Lower leg skin (tissue), 4 donors: ENCODE results near the gene CNDP2. TPM values are rescaled to one million over a fixed set of nuclear protein-coding genes. Genes with fewer than 3 reads are reported as not detected.

Experiments used
- DNase-seq, 2 donors: peaks; one replicate each; pipeline ENCODE4 v3.0.0-alpha.2; 2019; ENCODE audit warnings: low spot score in 2 of 2
- H3K4me3 ChIP-seq: fragments of 200-600 bp; sonication (generic); 2 replicates; pipeline ENCODE4 v1.5.1; 2017; ENCODE audit warnings: mild to moderate bottlenecking, low read depth; ENCODE audit not compliant: poor library complexity, severe bottlenecking
- POLR2A ChIP-seq, 2 donors: fragments of 450-650 bp; IDR thresholded peaks; one replicate each; pipeline ENCODE4 v1.6.1; 2016 to 2017; ENCODE audit warnings: antibody characterized with exemption in 2 of 2, mild to moderate bottlenecking in 1 of 2, moderate library complexity in 1 of 2
- WGBS, 2 donors: methylation state at CpG; one replicate each; pipeline ENCODE4 v1.1.5; 2018; 5-methylcytosine and 5-hydroxymethylcytosine counted together
- intact Hi-C: fragments of 100-400 bp; cut with DNase I; formaldehyde crosslinking; loops from one replicate; pipeline ENCODE4 v1.15.0; 2023; ENCODE audit warnings: low total_unique reads
- total RNA-seq, 4 donors: library from RNA; depleted of rRNA; stranded (reverse); fragments of >200 nt; gene quantifications; one replicate each; pipeline ENCODE4 v1.1.0, GENCODE V29; 2016
- TF ChIP-seq, protein P1 (sequence below), 3 donors: fragments of 450-650 bp; IDR thresholded peaks; one replicate each; pipeline ENCODE4 v1.5.1; 2016; ENCODE audit warnings: antibody characterized with exemption in 3 of 3, mild to moderate bottlenecking in 3 of 3, moderate library complexity in 2 of 3

The CNDP2 gene
- total RNA-seq, 4 donors from 2014 or later, result 56.0 to 78.2 (median 73.0) TPM

DNA sequence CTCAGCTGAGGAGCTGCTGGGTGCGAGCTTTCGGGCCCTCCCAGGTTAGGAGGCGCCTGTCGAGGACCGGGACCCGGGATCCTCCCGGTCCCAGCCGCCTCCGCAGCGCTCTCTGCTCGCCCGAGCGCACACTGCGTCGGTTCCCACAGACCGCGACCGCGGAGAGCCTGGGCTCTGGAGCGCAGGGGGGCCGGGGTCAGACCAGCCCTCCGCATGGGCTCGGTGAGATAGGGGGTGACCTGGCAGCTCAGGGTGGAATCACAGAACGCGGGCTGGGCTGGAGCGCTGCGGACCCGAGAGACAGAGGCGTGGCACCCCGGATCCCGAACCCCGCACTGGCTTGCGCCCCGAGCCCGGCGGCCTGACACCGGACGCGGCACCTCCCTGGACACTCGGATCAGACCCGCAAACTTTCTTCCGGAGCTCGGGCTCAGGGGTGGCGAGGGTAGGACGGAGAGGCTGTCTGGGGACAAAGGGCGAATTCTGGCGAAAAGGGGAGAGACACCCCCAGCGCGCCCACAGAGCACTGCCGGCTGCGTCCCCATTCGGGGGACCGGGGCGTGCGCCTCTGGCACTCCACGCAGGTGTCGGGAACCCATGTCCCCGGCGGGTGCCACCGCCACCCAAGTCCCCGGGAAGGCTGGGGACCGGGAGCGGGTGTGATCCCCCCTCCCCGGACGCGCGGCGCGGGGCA lies 39.7 kb upstream of the CNDP2 start:
- TF ChIP-seq POLR2A (IDR thresholded peaks at IDR 0.05), result no peak
- TF ChIP-seq, protein P1, sequence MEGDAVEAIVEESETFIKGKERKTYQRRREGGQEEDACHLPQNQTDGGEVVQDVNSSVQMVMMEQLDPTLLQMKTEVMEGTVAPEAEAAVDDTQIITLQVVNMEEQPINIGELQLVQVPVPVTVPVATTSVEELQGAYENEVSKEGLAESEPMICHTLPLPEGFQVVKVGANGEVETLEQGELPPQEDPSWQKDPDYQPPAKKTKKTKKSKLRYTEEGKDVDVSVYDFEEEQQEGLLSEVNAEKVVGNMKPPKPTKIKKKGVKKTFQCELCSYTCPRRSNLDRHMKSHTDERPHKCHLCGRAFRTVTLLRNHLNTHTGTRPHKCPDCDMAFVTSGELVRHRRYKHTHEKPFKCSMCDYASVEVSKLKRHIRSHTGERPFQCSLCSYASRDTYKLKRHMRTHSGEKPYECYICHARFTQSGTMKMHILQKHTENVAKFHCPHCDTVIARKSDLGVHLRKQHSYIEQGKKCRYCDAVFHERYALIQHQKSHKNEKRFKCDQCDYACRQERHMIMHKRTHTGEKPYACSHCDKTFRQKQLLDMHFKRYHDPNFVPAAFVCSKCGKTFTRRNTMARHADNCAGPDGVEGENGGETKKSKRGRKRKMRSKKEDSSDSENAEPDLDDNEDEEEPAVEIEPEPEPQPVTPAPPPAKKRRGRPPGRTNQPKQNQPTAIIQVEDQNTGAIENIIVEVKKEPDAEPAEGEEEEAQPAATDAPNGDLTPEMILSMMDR (IDR thresholded peaks at IDR 0.05), result no peak
- DNase-seq, result peak in 1 of 2 donors; percentile 74
- intact Hi-C loops, result no loop called here
- H3K4me3 ChIP-seq, result peak overlapping the region; percentile 15
- WGBS, 2 donors, result 0 to 5% methylated on average over 19 to 27 of the region's 69 CpGs

DNA sequence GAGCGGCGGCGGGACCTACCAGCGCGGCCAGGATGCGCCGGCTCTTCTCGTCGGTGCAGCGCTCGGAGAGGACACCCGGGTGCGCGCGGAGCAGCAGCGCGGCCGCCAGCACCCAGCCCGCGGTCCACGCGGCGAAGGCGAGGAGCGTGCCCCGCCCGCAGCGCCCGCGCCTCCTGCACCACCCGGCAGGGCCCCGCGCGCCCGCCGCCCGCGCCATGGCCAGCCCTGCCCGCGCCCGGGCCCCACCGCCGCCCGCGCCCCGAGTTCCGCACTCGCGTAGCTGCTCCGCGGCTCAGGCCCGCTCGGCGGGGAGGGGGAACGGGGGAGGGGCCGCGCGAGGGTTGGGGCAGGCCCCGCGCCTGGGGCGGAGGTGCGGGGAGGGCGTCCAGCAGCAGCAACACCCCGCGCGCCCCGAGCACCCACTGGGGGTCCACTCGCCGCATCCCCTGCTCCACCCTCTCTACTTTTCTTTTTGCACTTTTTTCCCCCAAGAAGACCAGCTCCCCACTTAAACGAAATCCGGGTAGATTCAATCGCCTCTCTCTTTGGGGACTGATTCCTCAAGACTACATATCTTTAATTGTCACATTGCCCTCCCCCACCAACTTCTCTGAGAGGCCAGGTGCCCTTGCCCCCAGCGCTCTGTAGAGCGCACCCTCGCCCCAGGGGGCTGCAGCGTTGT lies 39.0 kb upstream of the CNDP2 start, which contains the start of gene DIPK1C:
Gene DIPK1C (minus strand): TSS at position 266 of the 682 bp plus-strand sequence. CDS start 49 bp downstream, at position 217.
- WGBS, 2 donors, result 2 to 4% methylated on average over 33 to 56 of the region's 76 CpGs
- intact Hi-C loops, result no loop called here
- no peak for TF ChIP-seq POLR2A (IDR thresholded peaks at IDR 0.05)
- TF ChIP-seq, protein P1 (IDR thresholded peaks at IDR 0.05), result no peak
- DNase-seq, result peak in 1 of 2 donors; percentile 72
- H3K4me3 ChIP-seq, result peak within 1 kb of the TSS; percentile 15

DNA sequence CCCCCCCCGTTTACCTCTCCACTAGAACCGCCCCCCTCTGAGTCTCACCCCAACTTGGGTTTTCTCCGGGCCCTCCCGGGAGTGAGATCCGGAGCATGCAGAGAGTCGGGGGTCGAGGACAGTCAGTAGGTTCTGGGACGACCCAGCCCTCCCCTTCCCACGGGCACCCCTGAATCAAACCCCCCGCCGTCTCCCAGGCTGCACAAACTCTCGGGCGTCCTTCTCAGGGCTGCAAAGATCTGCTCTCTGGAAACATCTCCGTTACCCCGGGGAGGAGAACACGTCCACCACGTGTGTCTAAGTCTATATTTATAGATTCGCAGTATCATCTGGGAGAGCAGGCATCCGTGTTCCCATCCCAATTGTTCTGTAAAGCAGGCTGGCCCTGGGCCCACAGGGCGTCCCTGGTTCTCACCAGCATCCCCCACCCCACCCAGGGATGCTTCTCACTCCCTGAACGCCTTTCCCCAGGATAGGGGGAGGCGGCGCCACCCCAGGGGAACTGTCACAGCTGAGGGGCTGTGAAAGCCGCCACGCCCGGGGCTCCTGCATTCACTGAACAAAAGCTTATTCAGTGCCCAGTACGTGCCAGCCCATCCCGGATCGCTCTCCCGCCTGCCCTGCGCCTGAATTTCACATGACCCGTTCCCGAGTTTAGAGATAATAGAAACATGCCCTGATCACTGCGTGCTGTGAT lies 38.3 kb upstream of the CNDP2 start:
- H3K4me3 ChIP-seq, result no peak overlapping the region
- DNase-seq, result peak in 1 of 2 donors; percentile 81
- 24 to 26% methylated on average over 28 to 34 of the region's 34 CpGs for WGBS, 2 donors
- intact Hi-C loops, result no loop called here
- TF ChIP-seq, protein P1 (IDR thresholded peaks at IDR 0.05), result no peak
- no peak for TF ChIP-seq POLR2A (IDR thresholded peaks at IDR 0.05)

DNA sequence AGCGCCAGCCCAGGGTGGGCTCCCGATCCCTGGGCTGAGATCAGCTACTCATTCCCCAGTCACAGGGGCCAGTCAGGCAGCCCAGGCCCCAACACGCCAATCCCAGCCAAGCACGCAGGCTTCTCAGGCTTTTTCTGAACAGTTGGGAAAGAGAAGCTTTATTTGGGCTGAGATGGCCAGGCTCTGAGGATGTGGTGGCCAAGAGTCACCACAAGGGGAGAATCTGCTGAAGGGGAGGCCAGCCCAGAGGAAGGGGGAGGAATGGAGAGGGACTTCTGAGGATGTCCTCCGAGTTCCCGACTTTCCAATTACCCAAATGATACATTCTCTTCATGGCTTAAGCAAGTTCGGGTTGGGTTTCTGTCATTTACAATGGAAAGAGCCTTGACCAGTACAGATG lies 36.3 kb upstream of the CNDP2 start:
- WGBS, 2 donors, result 61 to 72% methylated on average over 7 of the region's 7 CpGs
- DNase-seq, result peak in 1 of 2 donors; percentile 37
- intact Hi-C loops, result no loop called here
- TF ChIP-seq, protein P1 (IDR thresholded peaks at IDR 0.05), result no peak
- TF ChIP-seq POLR2A (IDR thresholded peaks at IDR 0.05), result no peak
- no peak overlapping the region for H3K4me3 ChIP-seq

DNA sequence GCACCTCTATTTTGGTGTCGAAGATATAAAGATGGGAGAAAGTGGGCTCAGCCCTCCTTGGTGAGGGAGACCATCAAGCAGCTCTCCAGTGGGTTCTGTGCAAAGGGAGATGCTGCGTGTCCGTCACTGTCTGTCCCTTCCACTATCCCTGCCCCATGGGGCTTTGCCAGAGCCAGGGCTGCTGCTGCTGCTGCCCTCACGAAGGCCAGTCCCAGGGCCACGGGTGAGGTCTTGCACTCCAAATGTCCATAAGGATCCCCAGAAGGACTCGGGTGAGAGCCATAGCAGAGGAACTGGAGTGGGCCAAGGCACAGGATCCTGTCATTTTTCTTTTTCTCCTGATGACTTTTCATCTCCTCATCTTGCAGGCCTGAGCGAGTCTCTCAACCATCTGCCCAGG lies 35.3 kb upstream of the CNDP2 start:
- WGBS, 2 donors, result 90 to 95% methylated on average over 7 of the region's 7 CpGs
- DNase-seq, result peak in 1 of 2 donors; percentile 75
- H3K4me3 ChIP-seq, result no peak overlapping the region
- intact Hi-C loops, result no loop called here
- TF ChIP-seq, protein P1 (IDR thresholded peaks at IDR 0.05), result no peak
- TF ChIP-seq POLR2A (IDR thresholded peaks at IDR 0.05), result no peak
